HG03558 (cell line): Measurements from ENCODE around the gene ZNF268.

Source experiments
- ATAC-seq: cut with Tn5 transposase; IDR thresholded peaks from one replicate; pipeline ENCODE4 v1.9.1; 2021; ENCODE audit warnings: moderate number of reproducible peaks; ENCODE audit not compliant: unreplicated experiment; ENCODE audit errors: extremely low read depth

The ZNF268 gene

GRCh38 chr12:133181238-133181959, at the start of gene ZNF268:
ZNF268 (plus strand) TSS chr12:133181495; CDS start chr12:133181998, 503 bp downstream.
- peak; percentile 76 for ATAC-seq

- ATAC-seq: no peak
Measured at GRCh38 chr12:133135747-133136146, 45.5 kb upstream of the ZNF268 start.

DNA sequence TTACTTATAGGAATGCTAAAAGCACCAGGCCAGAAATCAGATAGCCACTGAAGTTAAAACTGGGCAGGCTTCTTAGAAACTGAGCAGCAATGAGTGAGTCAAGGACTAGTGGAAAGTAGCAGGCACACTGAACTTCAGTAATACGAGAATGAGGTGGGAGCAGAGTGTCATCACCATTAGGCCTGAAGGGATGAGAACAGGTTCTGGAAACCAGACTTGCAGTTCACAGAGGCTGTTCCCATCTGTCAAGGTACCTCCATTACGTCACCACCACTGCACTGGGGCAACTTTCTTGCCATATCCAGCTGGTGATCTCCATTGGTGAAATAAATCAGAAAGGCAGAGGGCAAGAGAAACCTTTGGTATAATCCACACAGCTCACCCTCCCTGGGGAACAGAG, 35.3 kb upstream of the ZNF268 start:
- ATAC-seq: no peak

GRCh38 chr12:133156125-133156690, 25.1 kb upstream of the ZNF268 start:
- ATAC-seq: no peak

DNA sequence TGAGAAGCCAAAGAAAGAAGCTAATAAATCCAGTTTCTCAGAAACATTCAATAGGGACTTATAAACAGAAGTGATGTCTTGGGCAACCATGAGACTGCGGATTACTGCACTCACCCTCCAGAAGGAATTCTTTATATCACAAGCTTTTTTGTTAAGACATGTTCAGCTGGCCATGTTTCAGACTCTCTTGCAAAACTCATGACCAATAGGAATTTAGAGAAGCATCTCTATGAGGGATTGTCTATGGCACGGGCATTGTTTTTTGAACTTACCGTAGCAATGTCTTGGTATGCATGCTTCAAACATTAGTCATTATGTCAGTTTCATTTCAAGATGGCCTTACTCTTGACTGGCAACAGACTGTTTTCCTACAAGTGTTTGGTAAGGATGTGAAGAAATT, 15.5 kb upstream of the ZNF268 start:
- no peak for ATAC-seq

DNA sequence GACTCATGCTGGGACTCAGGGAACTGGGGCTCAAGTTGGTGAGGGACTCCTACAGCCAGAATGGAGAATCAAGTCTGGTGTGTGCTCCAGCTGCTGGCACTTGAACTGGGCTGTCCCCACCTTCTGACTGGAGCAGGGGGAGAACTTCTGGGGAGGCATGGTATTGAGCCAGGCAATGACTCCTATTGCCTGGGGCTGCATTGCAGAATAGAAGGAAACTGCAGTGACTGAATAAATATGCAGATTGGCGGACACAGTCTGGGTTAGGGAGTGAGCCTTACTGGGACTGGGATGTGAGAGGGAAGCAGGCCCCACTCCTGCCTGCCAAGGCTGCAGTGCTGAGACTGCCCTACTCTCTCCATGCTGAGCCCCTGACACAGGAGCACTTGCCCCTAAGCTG, 8.8 kb upstream of the ZNF268 start:
- ATAC-seq: no peak

- no peak for ATAC-seq
Measured at GRCh38 chr12:133174901-133175300, 6.4 kb upstream of the ZNF268 start.

DNA sequence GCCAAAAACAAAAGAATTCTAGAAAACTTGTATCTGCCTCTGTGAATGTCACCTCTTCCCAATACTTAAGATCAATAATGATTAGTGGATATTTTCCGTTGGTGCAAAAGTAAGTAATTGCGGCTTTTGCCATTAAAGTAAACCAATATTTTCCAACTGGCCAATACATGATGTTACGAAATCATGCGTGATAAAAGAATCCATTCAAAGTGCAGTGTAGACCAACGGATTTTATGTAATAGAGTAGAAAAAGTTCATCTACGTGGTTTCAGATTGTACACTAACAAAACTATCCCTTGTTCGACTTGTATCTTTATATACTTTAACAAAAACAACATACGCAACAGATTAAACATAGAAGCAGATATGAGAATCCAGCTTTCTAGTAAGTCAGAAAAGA, 626 bp upstream of the ZNF268 start:
- no peak for ATAC-seq

DNA sequence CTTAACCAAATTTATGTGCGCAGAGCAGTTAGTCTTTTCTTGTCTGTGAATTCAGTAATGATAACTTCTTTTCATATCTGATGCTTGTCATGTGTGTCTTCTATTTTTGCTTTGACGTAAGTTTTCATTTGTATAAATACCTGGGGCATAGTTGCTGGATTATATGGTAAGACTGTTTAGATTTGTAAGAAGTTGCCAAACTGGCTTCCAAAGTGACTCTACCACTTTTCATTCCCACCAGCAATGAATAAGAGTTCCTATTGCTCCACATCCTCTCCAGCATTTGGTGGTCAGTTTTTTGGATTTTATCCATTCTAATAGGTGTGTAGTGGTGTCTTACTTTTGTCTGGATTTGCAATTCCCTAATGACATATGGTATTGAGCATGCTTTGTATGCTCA, 8.9 kb downstream of the ZNF268 start:
- no peak for ATAC-seq

- ATAC-seq: no peak
Measured at GRCh38 chr12:133192847-133193246, 11.6 kb downstream of the ZNF268 start.

DNA sequence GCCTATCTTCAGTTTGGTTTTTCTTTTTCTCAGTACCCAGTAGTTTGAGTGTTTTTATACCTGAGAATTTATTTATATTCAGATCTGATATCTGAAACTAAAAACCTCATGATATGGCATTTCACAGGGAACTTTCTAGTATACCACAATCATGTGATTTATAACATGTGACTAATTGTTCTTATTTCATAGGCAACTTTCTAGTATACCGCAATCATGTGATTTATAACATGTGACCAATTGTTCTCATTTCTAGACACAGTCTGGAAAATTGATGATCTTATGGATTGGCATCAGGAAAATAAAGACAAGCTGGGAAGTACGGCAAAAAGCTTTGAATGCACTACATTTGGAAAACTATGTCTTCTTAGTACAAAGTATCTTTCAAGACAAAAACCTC, 20.6 kb downstream of the ZNF268 start:
- ATAC-seq: no peak

GRCh38 chr12:133202493-133203343, 21.4 kb downstream of the ZNF268 start:
- ATAC-seq: no peak

- no peak for ATAC-seq
Measured at GRCh38 chr12:133203344-133204263, 22.3 kb downstream of the ZNF268 start.

DNA sequence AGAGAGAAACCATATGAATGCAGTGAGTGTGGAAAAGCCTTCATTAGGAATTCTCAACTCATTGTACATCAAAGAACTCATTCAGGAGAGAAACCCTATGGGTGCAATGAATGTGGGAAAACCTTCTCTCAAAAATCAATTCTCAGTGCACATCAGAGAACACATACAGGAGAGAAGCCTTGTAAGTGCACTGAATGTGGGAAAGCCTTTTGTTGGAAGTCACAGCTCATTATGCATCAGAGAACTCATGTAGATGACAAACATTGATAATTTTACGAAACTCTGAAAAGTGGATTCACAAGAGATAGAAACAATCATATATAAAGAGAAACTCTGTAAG, 22.9 kb downstream of the ZNF268 start:
- ATAC-seq: no peak

GRCh38 chr12:133206390-133206789, 25.1 kb downstream of the ZNF268 start:
- ATAC-seq: no peak

- ATAC-seq: no peak
Measured at GRCh38 chr12:133215724-133216123, 34.4 kb downstream of the ZNF268 start.

GRCh38 chr12:133217219-133217618, 35.9 kb downstream of the ZNF268 start:
- ATAC-seq: no peak

DNA sequence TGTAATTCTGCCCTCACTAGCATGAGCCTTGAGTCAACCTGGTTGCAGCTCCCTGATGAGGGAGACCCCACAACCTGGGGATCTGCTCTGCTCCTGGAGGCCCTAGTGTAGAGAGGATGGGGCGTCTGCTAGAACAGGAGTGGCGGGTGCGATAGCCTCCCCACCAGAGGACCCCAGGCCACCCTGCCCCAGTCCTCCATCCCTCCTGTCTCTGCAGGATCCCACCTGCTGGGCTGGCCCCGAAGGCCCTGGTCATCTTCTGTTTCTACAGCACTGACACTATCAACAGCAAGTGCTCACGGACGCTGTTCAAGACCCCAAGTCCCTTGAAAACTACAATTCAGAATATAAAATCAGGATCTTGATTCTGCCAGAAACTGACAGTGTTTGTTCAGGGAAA, 39.2 kb downstream of the ZNF268 start:
- no peak for ATAC-seq

GRCh38 chr12:133221241-133221640, 39.9 kb downstream of the ZNF268 start:
- ATAC-seq: no peak

DNA sequence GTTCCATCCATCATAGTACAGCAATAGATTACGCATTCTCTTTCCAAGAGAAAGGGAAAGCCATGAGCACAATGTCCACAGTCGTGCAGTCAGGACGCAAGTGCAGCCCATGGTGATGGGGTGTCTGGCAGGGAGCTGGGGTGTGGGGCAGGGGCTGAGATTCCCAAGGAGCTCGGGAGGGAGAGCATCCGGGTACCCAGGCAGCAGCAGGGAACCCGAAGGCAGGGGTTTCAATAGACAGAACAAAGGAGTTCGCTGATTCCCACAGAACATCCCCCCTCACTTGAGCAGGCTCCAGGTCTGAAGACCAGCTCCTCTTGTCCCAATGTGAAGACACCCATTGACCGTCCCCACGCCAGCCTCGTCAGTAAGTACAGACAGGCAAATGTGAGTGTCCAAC, 40.9 kb downstream of the ZNF268 start:
- ATAC-seq: no peak
